Esophagus squamous epithelium (tissue), 4 donors: ENCODE results near the gene CORO7.

Experiments
- CTCF ChIP-seq, 6 experiments: fragments of 450-650 bp in 4 of 6; fragments of 200-600 bp in 2 of 6; sonication (generic) in 2 of 6; IDR thresholded peaks; one replicate each; pipeline ENCODE4 v1.5.1; 2016 to 2019; ENCODE audit warnings: antibody characterized with exemption in 6 of 6, mild to moderate bottlenecking in 4 of 6, moderate library complexity in 4 of 6
- POLR2A ChIP-seq, 4 donors: fragments of 450-650 bp; IDR thresholded peaks; one replicate each; pipeline ENCODE4 v1.6.1; 2017; ENCODE audit warnings: antibody characterized with exemption in 4 of 4, mild to moderate bottlenecking in 4 of 4, moderate library complexity in 3 of 4

- TF ChIP-seq CTCF (IDR thresholded peaks at IDR 0.05) (no peak), POLR2A (IDR thresholded peaks at IDR 0.05) (no peak)
Observed at GRCh38 chr16:4376126-4376892, 40.1 kb downstream of the CORO7 start.
